Keratinocyte (primary cell): ENCODE measurements around the gene MRM3.

Experiments used
- EZH2 ChIP-seq: IDR thresholded peaks from one replicate; pipeline ENCODE4 v1.6.1; 2012; ENCODE audit warnings: inconsistent platforms, mild to moderate bottlenecking, low read length, moderate library complexity
- TF ChIP-seq, protein P1 (sequence below), 3 experiments: IDR thresholded peaks in 1 of 3; conservative IDR thresholded peaks in 1 of 3; optimal IDR thresholded peaks in 1 of 3; 2 replicates in 2 of 3; 3 replicates in 1 of 3; pipeline versions ENCODE3 to v1.5.1; 2011; ENCODE audit warnings: low read length in 3 of 3, mild to moderate bottlenecking in 3 of 3, moderate library complexity in 2 of 3, control low read depth in 1 of 3, inconsistent platforms in 1 of 3; ENCODE audit not compliant: insufficient read depth in 2 of 3; ENCODE audit errors: extremely low read depth in 1 of 3

DNA sequence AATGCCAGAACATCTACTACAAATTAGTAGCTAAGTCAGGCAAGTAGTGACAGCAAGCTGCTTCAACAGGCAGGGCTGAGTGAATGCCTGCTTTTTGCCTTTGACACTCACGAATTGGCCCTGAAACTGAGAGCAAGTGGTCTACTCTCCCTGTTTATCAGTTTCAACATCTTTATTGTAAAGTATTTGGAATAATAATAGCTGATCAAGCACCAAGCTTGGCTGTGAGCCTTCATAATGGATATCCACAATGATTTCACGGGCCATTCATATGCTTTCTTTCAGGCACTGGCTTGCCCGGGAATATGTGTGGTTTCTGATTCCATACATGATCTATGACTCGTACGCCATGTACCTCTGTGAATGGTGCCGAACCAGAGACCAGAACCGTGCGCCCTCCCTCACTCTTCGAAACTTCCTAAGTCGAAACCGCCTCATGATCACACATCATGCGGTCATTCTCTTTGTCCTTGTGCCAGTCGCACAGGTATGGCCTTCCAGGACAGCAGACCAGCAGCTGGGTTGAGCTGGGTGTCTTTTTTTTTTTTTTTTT lies 44.5 kb upstream of the MRM3 start:
- no peak for TF ChIP-seq EZH2
- TF ChIP-seq, protein P1, sequence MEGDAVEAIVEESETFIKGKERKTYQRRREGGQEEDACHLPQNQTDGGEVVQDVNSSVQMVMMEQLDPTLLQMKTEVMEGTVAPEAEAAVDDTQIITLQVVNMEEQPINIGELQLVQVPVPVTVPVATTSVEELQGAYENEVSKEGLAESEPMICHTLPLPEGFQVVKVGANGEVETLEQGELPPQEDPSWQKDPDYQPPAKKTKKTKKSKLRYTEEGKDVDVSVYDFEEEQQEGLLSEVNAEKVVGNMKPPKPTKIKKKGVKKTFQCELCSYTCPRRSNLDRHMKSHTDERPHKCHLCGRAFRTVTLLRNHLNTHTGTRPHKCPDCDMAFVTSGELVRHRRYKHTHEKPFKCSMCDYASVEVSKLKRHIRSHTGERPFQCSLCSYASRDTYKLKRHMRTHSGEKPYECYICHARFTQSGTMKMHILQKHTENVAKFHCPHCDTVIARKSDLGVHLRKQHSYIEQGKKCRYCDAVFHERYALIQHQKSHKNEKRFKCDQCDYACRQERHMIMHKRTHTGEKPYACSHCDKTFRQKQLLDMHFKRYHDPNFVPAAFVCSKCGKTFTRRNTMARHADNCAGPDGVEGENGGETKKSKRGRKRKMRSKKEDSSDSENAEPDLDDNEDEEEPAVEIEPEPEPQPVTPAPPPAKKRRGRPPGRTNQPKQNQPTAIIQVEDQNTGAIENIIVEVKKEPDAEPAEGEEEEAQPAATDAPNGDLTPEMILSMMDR (optimal IDR thresholded peaks at IDR 0.05 in 1 of 3, IDR thresholded peaks at IDR 0.05 in 1 of 3, conservative IDR thresholded peaks at IDR 0.05 in 1 of 3; ENCODE audit: extremely low read depth in 1 of 3, insufficient read depth in 2 of 3, low read length in 3 of 3) = no peak
